GM12801 (cell line): Measurements from ENCODE around the gene MEF2A.

Experiments
- CTCF ChIP-seq: IDR thresholded peaks from one replicate; pipeline ENCODE4 v1.5.1; 2011; ENCODE audit warnings: control low read depth; ENCODE audit not compliant: insufficient read length; ENCODE audit errors: extremely low read depth

MEF2A gene

GRCh38 chr15:99671926-99672635 is 106.3 kb downstream of the MEF2A start:
- TF ChIP-seq CTCF: no peak

- TF ChIP-seq CTCF: no peak
These were observed 107.3 kb downstream of the MEF2A start for GRCh38 chr15:99673111-99673510.

GRCh38 chr15:99674279-99674678 is 108.5 kb downstream of the MEF2A start:
- no peak for TF ChIP-seq CTCF

GRCh38 chr15:99677540-99678134 is 111.9 kb downstream of the MEF2A start:
- no peak for TF ChIP-seq CTCF

GRCh38 chr15:99680276-99680675 is 114.5 kb downstream of the MEF2A start:
- no peak for TF ChIP-seq CTCF

GRCh38 chr15:99681990-99682389 is 116.2 kb downstream of the MEF2A start:
- no peak for TF ChIP-seq CTCF

GRCh38 chr15:99682455-99682854 is 116.7 kb downstream of the MEF2A start:
- no peak for TF ChIP-seq CTCF
